ENCODE measurements around the gene SDHD. TPM values are rescaled to one million over a fixed set of nuclear protein-coding genes. Genes with fewer than 3 reads are reported as not detected.

Gene SDHD
- polyA plus RNA-seq, 3 donors = 62.5 to 170 (median 133) TPM

GRCh38 chr11:112096194-112096593 lies 9.5 kb downstream of the SDHD start:
- H3K27ac ChIP-seq (ENCODE audit: low read depth, low read length) = no peak overlapping the region

GRCh38 chr11:112097734-112098528 lies 11.3 kb downstream of the SDHD start:
- WGBS, 3 donors = 86 to 90% (median 87%) methylated on average over 11 of the region's 11 CpGs
- H3K27ac ChIP-seq (ENCODE audit: low read depth, low read length) = no peak overlapping the region

DNA sequence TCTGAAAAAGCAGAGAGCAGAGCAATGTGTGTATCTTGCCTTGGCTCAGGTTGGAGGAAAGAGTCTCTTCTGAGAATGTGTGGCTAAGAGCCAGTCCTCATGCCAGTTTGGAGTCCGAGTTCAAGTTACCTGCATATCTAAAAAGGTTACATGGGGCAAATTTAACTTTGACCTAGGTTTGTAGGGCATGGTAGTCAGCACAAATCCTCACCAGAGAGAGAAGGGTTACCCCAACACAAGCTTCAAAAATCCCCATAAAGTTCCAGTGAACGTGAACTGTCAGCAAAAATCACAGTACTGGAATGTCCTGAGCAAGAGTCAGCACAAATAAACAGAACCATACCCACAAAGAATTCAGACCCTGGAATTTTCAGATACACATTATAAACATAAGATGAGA lies 13.8 kb downstream of the SDHD start:
- 59 to 76% (median 66%) methylated on average over 2 of the region's 2 CpGs for WGBS, 3 donors
- no peak overlapping the region for H3K27ac ChIP-seq (ENCODE audit: low read depth, low read length)

DNA sequence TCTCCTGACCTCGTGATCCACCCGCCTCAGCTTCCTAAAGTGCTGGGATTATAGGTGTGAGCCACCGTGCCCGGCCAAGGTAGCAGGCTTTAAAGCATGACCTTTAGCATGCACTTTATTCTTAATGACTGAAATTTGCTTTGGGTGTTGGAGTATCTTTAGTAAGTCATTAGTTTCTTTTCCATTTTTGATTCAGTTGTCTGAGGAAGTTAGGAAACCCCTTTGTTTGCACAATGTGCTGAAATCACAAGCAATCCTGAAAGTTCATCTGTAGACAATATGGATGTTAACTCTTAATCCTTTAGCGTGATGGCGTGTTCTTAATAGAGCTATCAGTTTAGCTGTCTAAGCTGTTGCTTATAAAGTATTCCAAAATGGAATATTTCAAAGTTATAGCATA lies 16.8 kb downstream of the SDHD start:
- WGBS, 3 donors = 72 to 92% (median 81%) methylated on average over 6 of the region's 6 CpGs
- H3K27ac ChIP-seq (ENCODE audit: low read depth, low read length) = no peak overlapping the region

GRCh38 chr11:112106070-112106469 lies 19.4 kb downstream of the SDHD start:
- no peak overlapping the region for H3K27ac ChIP-seq (ENCODE audit: low read depth, low read length)
- 95 to 98% (median 96%) methylated on average over 8 of the region's 8 CpGs for WGBS, 3 donors

DNA sequence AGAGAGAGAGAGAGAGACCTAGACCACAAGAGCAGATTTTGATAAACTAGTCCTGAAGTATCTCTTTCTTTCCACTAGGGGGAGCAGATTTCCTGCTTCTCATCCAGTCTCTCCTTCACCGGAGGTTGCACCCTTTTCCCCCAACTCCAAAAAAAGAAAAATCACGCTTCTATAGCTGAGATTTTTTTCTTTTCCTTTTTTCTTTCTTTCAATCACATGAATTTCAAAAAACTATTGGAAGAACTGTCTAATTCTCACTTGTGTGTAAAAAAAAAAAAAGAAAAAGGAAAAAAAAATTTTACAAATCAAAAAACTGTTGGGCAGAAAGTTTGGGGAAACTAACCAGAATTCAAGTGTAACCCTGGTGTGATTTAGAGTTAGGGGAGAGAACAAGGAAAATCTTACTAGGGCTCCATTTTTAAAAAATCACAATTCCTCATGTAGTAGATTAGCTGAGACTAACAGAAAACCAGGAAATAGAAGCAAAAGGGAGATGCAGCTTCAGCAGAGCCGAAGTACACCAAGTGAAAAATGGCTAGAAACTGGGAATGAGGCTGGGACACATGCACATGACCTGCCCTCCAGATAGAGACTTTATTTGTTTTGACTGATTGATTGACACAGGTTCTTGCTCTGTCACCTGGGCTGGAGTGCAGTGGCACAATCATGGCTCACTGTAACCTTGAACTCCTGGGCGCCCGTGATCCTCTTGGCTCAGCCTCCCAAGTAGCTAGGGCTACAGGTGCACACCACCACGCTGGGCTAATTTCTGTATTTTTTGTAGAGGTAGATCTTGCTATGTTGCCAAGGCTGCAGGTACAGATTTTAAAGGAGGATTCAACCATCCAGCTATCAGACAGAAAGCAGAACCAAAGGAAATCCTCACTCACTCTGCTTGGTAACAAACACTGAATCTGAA lies 27.1 kb downstream of the SDHD start:
- H3K27ac ChIP-seq (ENCODE audit: low read depth, low read length) = no peak overlapping the region
- WGBS, 3 donors = 48 to 63% (median 61%) methylated on average over 6 of the region's 6 CpGs

- 94 to 96% (median 95%) methylated on average over 2 of the region's 2 CpGs for WGBS, 3 donors
- H3K27ac ChIP-seq (ENCODE audit: low read depth, low read length) = no peak overlapping the region
These were observed 27.8 kb downstream of the SDHD start for GRCh38 chr11:112114460-112114859.

- WGBS, 3 donors = 70 to 78% (median 75%) methylated on average over 5 of the region's 5 CpGs
- no peak overlapping the region for H3K27ac ChIP-seq (ENCODE audit: low read depth, low read length)
These were observed 28.7 kb downstream of the SDHD start for GRCh38 chr11:112115386-112115785.

DNA sequence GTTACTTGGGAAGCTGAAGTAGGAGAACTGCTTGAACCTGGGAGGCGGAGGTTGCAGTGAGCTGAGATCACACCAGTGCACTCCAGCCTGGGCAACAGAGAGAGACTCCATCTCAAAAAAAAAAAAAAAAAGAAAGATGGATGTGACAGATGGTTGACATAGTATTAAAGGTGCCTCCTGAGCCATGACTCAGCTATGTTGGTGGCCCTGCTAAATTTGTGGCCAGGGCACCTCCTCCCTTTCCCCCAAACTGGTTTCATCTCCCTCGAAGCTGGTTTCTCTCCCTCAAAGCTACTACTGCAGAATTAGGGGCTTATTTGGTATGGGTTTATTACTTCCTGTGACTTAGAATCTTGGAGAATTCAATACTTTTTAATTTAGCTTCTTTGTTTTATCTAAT lies 31.5 kb downstream of the SDHD start:
- 74 to 89% (median 82%) methylated on average over 2 of the region's 2 CpGs for WGBS, 3 donors

GRCh38 chr11:112121981-112122615 lies 35.4 kb downstream of the SDHD start:
- no peak overlapping the region for H3K27ac ChIP-seq (ENCODE audit: low read depth, low read length)
- 93 to 96% (median 94%) methylated on average over 5 of the region's 5 CpGs for WGBS, 3 donors

More for the DNA sequence above, 31.5 kb downstream of the SDHD start:
- no peak overlapping the region for H3K27ac ChIP-seq (ENCODE audit: low read depth, low read length)

GRCh38 chr11:112123129-112123528 lies 36.5 kb downstream of the SDHD start:
- H3K27ac ChIP-seq (ENCODE audit: low read depth, low read length) = no peak overlapping the region

DNA sequence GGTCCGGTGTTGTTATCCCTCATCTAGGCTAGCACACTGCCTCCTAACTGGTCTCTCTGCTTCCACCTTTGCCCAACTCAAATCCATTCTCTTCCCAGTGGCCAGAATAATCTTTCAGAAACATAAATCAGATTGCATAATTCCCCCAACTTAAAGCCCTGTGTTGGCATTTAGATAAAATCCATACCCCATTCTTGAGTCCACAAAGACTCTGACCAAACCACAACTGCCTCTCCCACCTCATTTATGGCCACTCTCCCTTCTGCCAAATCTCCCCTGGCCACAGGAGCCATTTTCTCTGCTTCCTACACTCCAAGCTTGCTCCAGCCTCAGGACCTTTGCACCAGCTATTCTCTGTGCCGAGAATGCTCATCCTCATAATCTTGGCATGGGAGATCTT lies 40.4 kb downstream of the SDHD start:
- WGBS, 3 donors = 95 to 96% (median 95%) methylated on average over 2 of the region's 2 CpGs

More at GRCh38 chr11:112123129-112123528, 36.5 kb downstream of the SDHD start:
- WGBS, 3 donors = 67 to 84% (median 69%) methylated on average over 4 of the region's 4 CpGs

GRCh38 chr11:112128483-112129121 lies 41.9 kb downstream of the SDHD start:
- H3K27ac ChIP-seq (ENCODE audit: low read depth, low read length) = no peak overlapping the region
- 56 to 64% (median 61%) methylated on average over 3 of the region's 3 CpGs for WGBS, 3 donors

More for the DNA sequence above, 40.4 kb downstream of the SDHD start:
- no peak overlapping the region for H3K27ac ChIP-seq (ENCODE audit: low read depth, low read length)

DNA sequence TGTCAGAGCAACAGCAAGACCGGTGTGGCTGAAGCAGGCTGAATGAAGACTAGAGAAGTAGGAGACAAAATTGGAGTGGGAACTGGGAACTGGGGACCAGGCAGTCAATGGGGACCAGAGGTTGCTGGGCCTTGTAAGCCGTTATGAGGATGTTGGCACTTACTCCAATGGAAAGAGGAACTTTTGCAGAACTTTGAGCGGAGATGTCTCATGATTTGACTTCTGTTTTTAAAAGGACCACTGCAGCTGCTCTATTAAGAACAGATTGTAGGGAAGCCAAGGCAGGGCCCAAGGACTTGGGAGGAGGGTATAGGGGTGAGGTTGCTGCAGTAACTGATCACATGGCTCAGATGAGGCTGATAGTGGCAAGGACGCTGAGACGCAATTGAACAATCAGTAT lies 43.0 kb downstream of the SDHD start:
- 58 to 79% (median 67%) methylated on average over 5 of the region's 5 CpGs for WGBS, 3 donors
- H3K27ac ChIP-seq (ENCODE audit: low read depth, low read length) = no peak overlapping the region

- 59 to 85% (median 59%) methylated on average over 2 of the region's 2 CpGs for WGBS, 3 donors
- H3K27ac ChIP-seq (ENCODE audit: low read depth, low read length) = no peak overlapping the region
These were observed 46.1 kb downstream of the SDHD start for GRCh38 chr11:112132737-112133136.

GRCh38 chr11:112134473-112134872 lies 47.8 kb downstream of the SDHD start:
- 80 to 93% (median 85%) methylated on average over 3 of the region's 4 CpGs for WGBS, 3 donors
- no peak overlapping the region for H3K27ac ChIP-seq (ENCODE audit: low read depth, low read length)

- WGBS, 3 donors = 82 to 93% (median 92%) methylated on average over 3 of the region's 3 CpGs
- no peak overlapping the region for H3K27ac ChIP-seq (ENCODE audit: low read depth, low read length)
These were observed 56.9 kb downstream of the SDHD start for GRCh38 chr11:112143597-112143996.

Measured in adipose tissue (tissue), 3 donors.